KMS-11 (cell line): ENCODE results near the gene SLITRK3.

Source experiments
- H2AFZ ChIP-seq: fragments of 200-600 bp; sonication (generic); 2 replicates; pipeline ENCODE4 v1.6.1; 2016; ENCODE audit warnings: antibody characterized with exemption, mixed run types, low read depth
- H3K27ac ChIP-seq: fragments of 200-600 bp; sonication (generic); 2 replicates; pipeline ENCODE4 v1.6.1; 2016; ENCODE audit warnings: mild to moderate bottlenecking, mixed run types
- H3K27me3 ChIP-seq: fragments of 200-600 bp; sonication (generic); 2 replicates; pipeline ENCODE4 v1.6.1; 2017; ENCODE audit warnings: mild to moderate bottlenecking, low read depth, mixed run types, moderate library complexity; ENCODE audit not compliant: insufficient read depth
- H3K36me3 ChIP-seq: fragments of 200-600 bp; sonication (generic); 2 replicates; pipeline ENCODE4 v1.6.1; 2017; ENCODE audit warnings: mild to moderate bottlenecking, mixed run types; ENCODE audit not compliant: insufficient read depth
- H3K4me1 ChIP-seq: fragments of 200-600 bp; sonication (generic); 2 replicates; pipeline ENCODE4 v1.6.1; 2016; ENCODE audit warnings: mild to moderate bottlenecking, low read depth, mixed run types; ENCODE audit not compliant: poor library complexity, severe bottlenecking
- H3K4me2 ChIP-seq: fragments of 200-600 bp; sonication (generic); 2 replicates; pipeline ENCODE4 v1.7.0; 2016; ENCODE audit warnings: mild to moderate bottlenecking, mixed run types
- H3K4me3 ChIP-seq: fragments of 200-600 bp; sonication (generic); IDR thresholded peaks from 2 replicates; pipeline ENCODE4 v1.6.1; 2017; ENCODE audit warnings: low read depth, low read length, mixed read lengths; ENCODE audit not compliant: insufficient read depth
- H3K79me2 ChIP-seq: fragments of 200-600 bp; sonication (generic); 2 replicates; pipeline ENCODE4 v1.6.1; 2016; ENCODE audit warnings: low read depth, mixed run types; ENCODE audit not compliant: insufficient read depth
- H3K9ac ChIP-seq: fragments of 200-600 bp; sonication (generic); 2 replicates; pipeline ENCODE4 v1.6.1; 2016; ENCODE audit warnings: mild to moderate bottlenecking, mixed run types
- H4K20me1 ChIP-seq: fragments of 200-600 bp; sonication (generic); 2 replicates; pipeline ENCODE4 v1.6.1; 2016; ENCODE audit warnings: mild to moderate bottlenecking, mixed run types; ENCODE audit not compliant: insufficient read depth
- CTCF ChIP-seq: fragments of 200-600 bp; sonication (generic); conservative IDR thresholded peaks from 2 replicates; pipeline ENCODE4 v1.6.1; 2017; ENCODE audit warnings: low read depth, mild to moderate bottlenecking, antibody characterized with exemption, low read length, moderate library complexity, mixed read lengths

SLITRK3 gene

GRCh38 chr3:165206454-165207266 lies 10.5 kb upstream of the SLITRK3 start:
- H3K27me3 ChIP-seq = no peaks in the 10 kb centered on the region
- peak overlapping the region; percentile 79 for H3K4me3 ChIP-seq
- peaks cover 4% of the 10 kb centered on the region for H3K4me1 ChIP-seq
- H3K9ac ChIP-seq = no peak overlapping the region
- no peak overlapping the region for H3K27ac ChIP-seq
- H2AFZ ChIP-seq = peak overlapping the region; percentile 75
- no peaks in the 10 kb centered on the region for H3K36me3 ChIP-seq
- no peaks in the 10 kb centered on the region for H3K79me2 ChIP-seq
- peak; percentile 81 for TF ChIP-seq CTCF
- no peaks in the 10 kb centered on the region for H4K20me1 ChIP-seq
- H3K4me2 ChIP-seq = peak overlapping the region; percentile 76

DNA sequence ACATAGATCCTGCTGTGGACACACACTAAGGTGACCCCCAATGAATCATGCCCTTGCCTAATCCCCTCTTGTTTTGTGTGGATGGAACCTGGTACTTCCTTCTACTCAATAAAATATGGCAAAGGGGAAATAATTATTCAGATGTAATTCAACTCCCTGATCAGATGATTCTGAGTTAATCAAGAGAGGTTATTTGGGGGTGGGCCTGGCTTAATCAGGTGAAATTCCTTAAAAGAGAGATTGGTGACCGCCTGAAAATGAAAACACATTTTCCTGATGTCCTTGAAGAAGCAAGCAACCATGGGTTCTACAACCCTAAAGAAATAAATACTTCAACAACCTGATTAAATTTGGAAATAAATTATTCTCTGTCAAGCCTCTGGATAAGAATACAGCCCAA lies 8.3 kb upstream of the SLITRK3 start:
- Histone ChIP-seq H3K4me1 (peaks cover 4% of the 10 kb centered on the region), H2AFZ (no peak overlapping the region), H3K4me3 (no peak overlapping the region), H3K4me2 (no peak overlapping the region), H3K36me3 (no peaks in the 10 kb centered on the region), H3K27me3 (no peaks in the 10 kb centered on the region), H3K9ac (no peak overlapping the region), H3K79me2 (no peaks in the 10 kb centered on the region), H3K27ac (no peak overlapping the region), H4K20me1 (no peaks in the 10 kb centered on the region)
- TF ChIP-seq CTCF = no peak

GRCh38 chr3:165202995-165203394 lies 6.8 kb upstream of the SLITRK3 start:
- Histone ChIP-seq H3K27me3 (no peaks in the 10 kb centered on the region), H3K9ac (no peak overlapping the region), H3K27ac (no peak overlapping the region), H3K4me3 (no peak overlapping the region), H4K20me1 (no peaks in the 10 kb centered on the region), H2AFZ (no peak overlapping the region), H3K36me3 (no peaks in the 10 kb centered on the region), H3K4me1 (peaks cover 4% of the 10 kb centered on the region), H3K79me2 (no peaks in the 10 kb centered on the region), H3K4me2 (no peak overlapping the region)
- TF ChIP-seq CTCF = no peak

GRCh38 chr3:165201964-165202363 lies 5.8 kb upstream of the SLITRK3 start:
- TF ChIP-seq CTCF = no peak
- Histone ChIP-seq H3K79me2 (no peaks in the 10 kb centered on the region), H3K4me1 (no peaks in the 10 kb centered on the region)

More at GRCh38 chr3:165201964-165202363, 5.8 kb upstream of the SLITRK3 start:
- H3K9ac ChIP-seq = no peak overlapping the region
- no peaks in the 10 kb centered on the region for H3K36me3 ChIP-seq
- no peak overlapping the region for H3K4me2 ChIP-seq
- no peak overlapping the region for H3K27ac ChIP-seq
- no peaks in the 10 kb centered on the region for H3K27me3 ChIP-seq
- no peaks in the 10 kb centered on the region for H4K20me1 ChIP-seq
- no peak overlapping the region for H2AFZ ChIP-seq
- H3K4me3 ChIP-seq = no peak overlapping the region
